ENCODE measurements around the gene KCNH1.

DNA sequence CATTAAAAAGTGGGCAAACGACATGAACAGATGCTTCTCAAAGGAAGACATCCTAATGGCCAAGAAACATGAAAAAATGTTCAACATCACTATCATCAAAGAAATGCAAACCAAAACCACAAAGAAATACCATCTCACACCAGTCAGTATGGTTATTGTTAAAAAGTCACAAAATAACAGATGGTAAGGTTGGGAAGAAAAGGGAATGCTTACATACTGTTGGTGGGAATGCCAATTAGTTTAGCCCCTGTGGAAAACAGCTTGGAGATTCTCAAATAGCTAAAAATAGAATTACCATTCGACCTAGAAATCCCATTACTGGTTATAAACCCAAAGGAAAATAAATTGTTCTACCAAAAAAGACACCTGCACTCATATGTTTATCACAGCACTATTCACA lies 369.4 kb downstream of the KCNH1 start:
- TF ChIP-seq, protein P1, sequence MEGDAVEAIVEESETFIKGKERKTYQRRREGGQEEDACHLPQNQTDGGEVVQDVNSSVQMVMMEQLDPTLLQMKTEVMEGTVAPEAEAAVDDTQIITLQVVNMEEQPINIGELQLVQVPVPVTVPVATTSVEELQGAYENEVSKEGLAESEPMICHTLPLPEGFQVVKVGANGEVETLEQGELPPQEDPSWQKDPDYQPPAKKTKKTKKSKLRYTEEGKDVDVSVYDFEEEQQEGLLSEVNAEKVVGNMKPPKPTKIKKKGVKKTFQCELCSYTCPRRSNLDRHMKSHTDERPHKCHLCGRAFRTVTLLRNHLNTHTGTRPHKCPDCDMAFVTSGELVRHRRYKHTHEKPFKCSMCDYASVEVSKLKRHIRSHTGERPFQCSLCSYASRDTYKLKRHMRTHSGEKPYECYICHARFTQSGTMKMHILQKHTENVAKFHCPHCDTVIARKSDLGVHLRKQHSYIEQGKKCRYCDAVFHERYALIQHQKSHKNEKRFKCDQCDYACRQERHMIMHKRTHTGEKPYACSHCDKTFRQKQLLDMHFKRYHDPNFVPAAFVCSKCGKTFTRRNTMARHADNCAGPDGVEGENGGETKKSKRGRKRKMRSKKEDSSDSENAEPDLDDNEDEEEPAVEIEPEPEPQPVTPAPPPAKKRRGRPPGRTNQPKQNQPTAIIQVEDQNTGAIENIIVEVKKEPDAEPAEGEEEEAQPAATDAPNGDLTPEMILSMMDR (IDR thresholded peaks at IDR 0.05), result no peak
- no peak for TF ChIP-seq POLR2A (IDR thresholded peaks at IDR 0.05)

Data from Peyer's patch (tissue), 4 donors.